Loucy (cell line): ENCODE results near the gene DCUN1D2.

Experiments used
- H2AFZ ChIP-seq: fragments of 200-600 bp; sonication (generic); 2 replicates; pipeline ENCODE4 v1.6.0; 2016; ENCODE audit warnings: antibody characterized with exemption, mild to moderate bottlenecking, low read length, moderate library complexity
- H3F3A ChIP-seq: fragments of 200-600 bp; 2 replicates; pipeline ENCODE4 v1.6.0; 2016; ENCODE audit warnings: antibody characterized with exemption, low read depth, mild to moderate bottlenecking
- H3K27me3 ChIP-seq: fragments of 200-600 bp; sonication (generic); 2 replicates; pipeline ENCODE4 v1.6.1; 2014; ENCODE audit warnings: low read length, mild to moderate bottlenecking; ENCODE audit not compliant: insufficient read depth, poor library complexity, severe bottlenecking
- H3K36me3 ChIP-seq: fragments of 200-600 bp; sonication (generic); 2 replicates; pipeline ENCODE4 v1.6.1; 2016; ENCODE audit warnings: low read length; ENCODE audit not compliant: insufficient read depth
- H3K4me1 ChIP-seq: fragments of 200-600 bp; sonication (generic); 2 replicates; pipeline ENCODE4 v1.5.1; 2014; ENCODE audit warnings: low read length, mild to moderate bottlenecking; ENCODE audit not compliant: insufficient read depth, poor library complexity, severe bottlenecking
- H3K4me2 ChIP-seq: fragments of 200-600 bp; sonication (generic); 2 replicates; pipeline ENCODE4 v1.6.0; 2014; ENCODE audit warnings: antibody characterized with exemption, low read length, low read depth, mild to moderate bottlenecking; ENCODE audit not compliant: poor library complexity, severe bottlenecking
- H3K4me3 ChIP-seq: fragments of 200-600 bp; sonication (generic); 2 replicates; pipeline ENCODE4 v1.5.1; 2014; ENCODE audit warnings: low read length, mild to moderate bottlenecking, mixed read lengths; ENCODE audit not compliant: poor library complexity, severe bottlenecking
- H3K79me2 ChIP-seq: fragments of 200-600 bp; sonication (generic); 2 replicates; pipeline ENCODE4 v1.6.1; 2014; ENCODE audit warnings: low read length; ENCODE audit not compliant: insufficient read depth
- H3K9ac ChIP-seq: fragments of 200-600 bp; sonication (generic); 2 replicates; pipeline ENCODE4 v1.6.0; 2014; ENCODE audit warnings: mild to moderate bottlenecking, low read depth, low read length, moderate library complexity; ENCODE audit not compliant: poor library complexity, severe bottlenecking
- H3K9me2 ChIP-seq: fragments of 200-600 bp; sonication (generic); replicated peaks from 2 replicates; pipeline ENCODE4 v1.6.1; 2016; ENCODE audit warnings: low read depth, low read length, mixed read lengths
- H3K9me3 ChIP-seq: fragments of 200-600 bp; sonication (generic); 2 replicates; pipeline ENCODE4 v1.6.1; 2014; ENCODE audit warnings: mild to moderate bottlenecking, antibody characterized with exemption, low read length, low read depth; ENCODE audit not compliant: insufficient read depth
- H4K20me1 ChIP-seq: fragments of 200-600 bp; sonication (generic); 2 replicates; pipeline ENCODE4 v1.6.0; 2014; ENCODE audit warnings: antibody characterized with exemption, low read length, mild to moderate bottlenecking; ENCODE audit not compliant: insufficient read depth, poor library complexity, severe bottlenecking
- CTCF ChIP-seq: fragments of 200-600 bp; sonication (generic); conservative IDR thresholded peaks from 2 replicates; pipeline ENCODE4 v1.5.1; 2014; ENCODE audit warnings: mild to moderate bottlenecking, antibody characterized with exemption, low read length
- EZH2phosphoT487 ChIP-seq: fragments of 200-600 bp; IDR thresholded peaks from 2 replicates; pipeline ENCODE4 v1.6.1; 2018; ENCODE audit warnings: antibody characterized with exemption, mild to moderate bottlenecking, moderate library complexity, borderline replicate concordance

Gene DCUN1D2

GRCh38 chr13:113408562-113408961 is 81.9 kb downstream of the DCUN1D2 start:
- no peaks in the 10 kb centered on the region for H3K36me3 ChIP-seq
- H3F3A ChIP-seq: no peaks in the 10 kb centered on the region
- no peak overlapping the region for H2AFZ ChIP-seq
- H3K4me3 ChIP-seq: no peak overlapping the region
- no peaks in the 10 kb centered on the region for H3K79me2 ChIP-seq
- H3K27me3 ChIP-seq: no peaks in the 10 kb centered on the region
- no peaks in the 10 kb centered on the region for H3K9me3 ChIP-seq
- no peaks in the 10 kb centered on the region for H3K4me1 ChIP-seq
- no peak overlapping the region for H3K9ac ChIP-seq
- no peak for TF ChIP-seq CTCF
- no peak for TF ChIP-seq EZH2phosphoT487
- H3K9me2 ChIP-seq: no peaks in the 10 kb centered on the region
- H4K20me1 ChIP-seq: no peaks in the 10 kb centered on the region
- H3K4me2 ChIP-seq: no peak overlapping the region

- no peaks in the 10 kb centered on the region for H3K79me2 ChIP-seq
- H3K9ac ChIP-seq: no peak overlapping the region
- H3K9me2 ChIP-seq: no peaks in the 10 kb centered on the region
- H3K27me3 ChIP-seq: no peaks in the 10 kb centered on the region
- no peaks in the 10 kb centered on the region for H3K9me3 ChIP-seq
- no peaks in the 10 kb centered on the region for H3K36me3 ChIP-seq
- no peaks in the 10 kb centered on the region for H3K4me1 ChIP-seq
- H3F3A ChIP-seq: no peaks in the 10 kb centered on the region
- no peaks in the 10 kb centered on the region for H4K20me1 ChIP-seq
- TF ChIP-seq EZH2phosphoT487 (no peak), CTCF (no peak)
- H3K4me3 ChIP-seq: no peak overlapping the region
- no peak overlapping the region for H2AFZ ChIP-seq
- H3K4me2 ChIP-seq: no peak overlapping the region
Observed at GRCh38 chr13:113407531-113408393, 82.7 kb downstream of the DCUN1D2 start.

- no peaks in the 10 kb centered on the region for H3K79me2 ChIP-seq
- no peak overlapping the region for H2AFZ ChIP-seq
- H3K9me3 ChIP-seq: no peaks in the 10 kb centered on the region
- no peaks in the 10 kb centered on the region for H3K4me1 ChIP-seq
- H4K20me1 ChIP-seq: no peaks in the 10 kb centered on the region
- no peaks in the 10 kb centered on the region for H3K36me3 ChIP-seq
- no peaks in the 10 kb centered on the region for H3K9me2 ChIP-seq
- no peaks in the 10 kb centered on the region for H3K27me3 ChIP-seq
- no peak overlapping the region for H3K4me3 ChIP-seq
- no peaks in the 10 kb centered on the region for H3F3A ChIP-seq
- TF ChIP-seq CTCF: no peak
- no peak for TF ChIP-seq EZH2phosphoT487
- H3K4me2 ChIP-seq: no peak overlapping the region
- no peak overlapping the region for H3K9ac ChIP-seq
Observed at GRCh38 chr13:113407103-113407530, 83.4 kb downstream of the DCUN1D2 start.
